Measurements from ENCODE around the gene ST3GAL4.

Gene ST3GAL4

DNA sequence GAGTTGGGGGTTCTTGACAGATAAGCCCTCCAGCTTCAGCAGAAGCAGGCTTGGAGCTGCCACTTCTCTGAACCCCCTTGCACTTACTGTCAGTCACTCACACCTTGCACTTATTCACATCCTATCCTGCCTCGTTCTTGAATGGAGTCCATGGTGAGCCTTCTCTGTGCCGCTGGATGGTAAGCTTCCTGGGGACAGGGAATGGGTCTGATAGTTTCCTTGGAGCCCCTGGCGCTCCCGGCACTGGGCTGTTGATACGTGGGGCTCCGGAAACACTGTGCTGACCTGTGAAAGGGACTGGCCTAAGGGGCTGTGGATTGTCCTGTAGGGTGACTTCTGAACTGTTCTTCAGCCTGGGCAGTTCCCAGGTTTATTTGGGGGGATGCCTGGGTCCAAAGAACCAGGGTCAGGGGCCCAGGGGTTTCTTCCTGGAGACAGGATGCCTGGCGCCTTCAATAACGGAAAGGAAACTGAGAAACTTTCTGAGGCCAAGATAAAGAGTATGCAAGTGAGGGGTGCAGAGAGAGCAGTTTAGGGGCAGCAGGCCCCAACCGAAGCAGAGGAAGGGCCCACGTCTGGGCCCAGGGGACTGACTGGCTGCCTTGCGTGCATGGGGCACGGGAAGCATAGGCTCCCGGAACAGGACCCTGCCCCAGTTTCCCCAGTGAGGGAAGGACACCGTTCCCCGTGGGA is 709 bp upstream of the ST3GAL4 start:
- no peak for TF ChIP-seq ZFX (IDR thresholded peaks at IDR 0.05; ENCODE audit: borderline replicate concordance)
- TF ChIP-seq, protein P1, sequence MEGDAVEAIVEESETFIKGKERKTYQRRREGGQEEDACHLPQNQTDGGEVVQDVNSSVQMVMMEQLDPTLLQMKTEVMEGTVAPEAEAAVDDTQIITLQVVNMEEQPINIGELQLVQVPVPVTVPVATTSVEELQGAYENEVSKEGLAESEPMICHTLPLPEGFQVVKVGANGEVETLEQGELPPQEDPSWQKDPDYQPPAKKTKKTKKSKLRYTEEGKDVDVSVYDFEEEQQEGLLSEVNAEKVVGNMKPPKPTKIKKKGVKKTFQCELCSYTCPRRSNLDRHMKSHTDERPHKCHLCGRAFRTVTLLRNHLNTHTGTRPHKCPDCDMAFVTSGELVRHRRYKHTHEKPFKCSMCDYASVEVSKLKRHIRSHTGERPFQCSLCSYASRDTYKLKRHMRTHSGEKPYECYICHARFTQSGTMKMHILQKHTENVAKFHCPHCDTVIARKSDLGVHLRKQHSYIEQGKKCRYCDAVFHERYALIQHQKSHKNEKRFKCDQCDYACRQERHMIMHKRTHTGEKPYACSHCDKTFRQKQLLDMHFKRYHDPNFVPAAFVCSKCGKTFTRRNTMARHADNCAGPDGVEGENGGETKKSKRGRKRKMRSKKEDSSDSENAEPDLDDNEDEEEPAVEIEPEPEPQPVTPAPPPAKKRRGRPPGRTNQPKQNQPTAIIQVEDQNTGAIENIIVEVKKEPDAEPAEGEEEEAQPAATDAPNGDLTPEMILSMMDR (IDR thresholded peaks at IDR 0.05): no peak
- peak overlapping the region; percentile 35 for H3K27ac ChIP-seq

GRCh38 chr11:126355926-126356897 is 726 bp downstream of the ST3GAL4 start:
- TF ChIP-seq ZFX (IDR thresholded peaks at IDR 0.05; ENCODE audit: borderline replicate concordance): no peak
- TF ChIP-seq, protein P1 (IDR thresholded peaks at IDR 0.05): no peak
- H3K27ac ChIP-seq: no peak overlapping the region

GRCh38 chr11:126357055-126357962 is 1.8 kb downstream of the ST3GAL4 start:
- TF ChIP-seq ZFX (IDR thresholded peaks at IDR 0.05; ENCODE audit: borderline replicate concordance): no peak
- TF ChIP-seq, protein P1 (IDR thresholded peaks at IDR 0.05): no peak
- H3K27ac ChIP-seq: no peak overlapping the region

DNA sequence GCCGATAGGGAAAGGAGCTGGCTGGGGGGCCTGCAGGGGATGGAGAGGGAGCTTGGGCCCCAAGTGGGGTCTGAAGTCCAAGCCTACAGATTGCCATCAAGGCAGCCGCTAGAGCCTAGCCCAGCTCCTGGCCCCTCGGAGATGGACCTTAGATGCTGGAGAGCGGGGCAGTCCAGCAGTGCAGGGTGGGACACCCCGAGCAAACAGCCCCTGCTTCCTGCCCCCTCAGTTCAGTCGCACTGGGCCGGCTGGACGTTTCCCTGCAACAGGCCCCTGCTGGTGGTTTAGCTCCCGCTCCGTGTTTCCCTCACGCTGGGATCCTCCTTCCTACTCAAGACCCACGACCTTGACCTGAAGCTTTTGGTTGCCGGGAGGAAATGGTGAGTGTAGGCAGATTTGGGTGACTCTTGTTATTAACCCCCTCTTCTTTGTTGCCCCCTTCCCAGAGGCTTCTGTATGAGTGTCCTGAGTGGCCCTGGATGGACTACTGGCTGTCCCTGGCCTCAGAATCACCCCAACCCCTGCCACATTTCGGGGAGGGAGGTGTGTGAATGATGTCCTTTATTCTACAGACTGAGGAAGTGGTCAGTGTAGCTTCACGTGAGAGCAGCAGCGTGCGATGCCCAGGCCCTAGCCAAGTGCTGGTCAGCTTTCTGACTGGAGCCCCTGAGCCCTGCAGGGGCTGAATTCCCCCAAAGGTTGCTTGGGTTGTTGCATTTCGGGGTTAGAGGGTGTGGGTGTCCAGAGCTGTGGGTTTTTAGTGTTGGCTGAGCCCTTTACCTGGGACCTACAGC is 2.7 kb downstream of the ST3GAL4 start:
- H3K27ac ChIP-seq: no peak overlapping the region
- TF ChIP-seq, protein P1 (IDR thresholded peaks at IDR 0.05): no peak
- TF ChIP-seq ZFX (IDR thresholded peaks at IDR 0.05; ENCODE audit: borderline replicate concordance): no peak

DNA sequence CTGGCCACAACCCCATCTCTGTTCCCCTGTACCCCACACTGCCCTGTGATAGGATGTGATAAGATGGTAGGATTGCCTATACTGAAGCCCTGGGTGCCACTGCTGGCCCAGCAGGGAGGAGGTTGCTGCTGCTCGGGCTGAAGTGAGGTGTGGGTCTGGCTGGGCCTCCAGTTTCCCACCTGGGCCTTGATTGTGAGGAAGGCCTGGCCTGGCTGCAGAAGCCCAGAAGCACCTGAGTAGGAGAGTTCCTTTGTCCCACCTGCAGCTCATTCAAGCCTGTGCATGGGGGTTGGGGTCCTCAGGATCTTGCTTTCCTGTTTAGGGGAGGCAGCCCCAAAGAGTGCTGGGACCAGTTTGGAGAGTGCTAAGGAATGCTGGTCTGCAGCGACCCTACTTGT is 3.3 kb downstream of the ST3GAL4 start:
- no peak for TF ChIP-seq ZFX (IDR thresholded peaks at IDR 0.05; ENCODE audit: borderline replicate concordance)
- TF ChIP-seq, protein P1 (IDR thresholded peaks at IDR 0.05): no peak
- H3K27ac ChIP-seq: no peak overlapping the region

DNA sequence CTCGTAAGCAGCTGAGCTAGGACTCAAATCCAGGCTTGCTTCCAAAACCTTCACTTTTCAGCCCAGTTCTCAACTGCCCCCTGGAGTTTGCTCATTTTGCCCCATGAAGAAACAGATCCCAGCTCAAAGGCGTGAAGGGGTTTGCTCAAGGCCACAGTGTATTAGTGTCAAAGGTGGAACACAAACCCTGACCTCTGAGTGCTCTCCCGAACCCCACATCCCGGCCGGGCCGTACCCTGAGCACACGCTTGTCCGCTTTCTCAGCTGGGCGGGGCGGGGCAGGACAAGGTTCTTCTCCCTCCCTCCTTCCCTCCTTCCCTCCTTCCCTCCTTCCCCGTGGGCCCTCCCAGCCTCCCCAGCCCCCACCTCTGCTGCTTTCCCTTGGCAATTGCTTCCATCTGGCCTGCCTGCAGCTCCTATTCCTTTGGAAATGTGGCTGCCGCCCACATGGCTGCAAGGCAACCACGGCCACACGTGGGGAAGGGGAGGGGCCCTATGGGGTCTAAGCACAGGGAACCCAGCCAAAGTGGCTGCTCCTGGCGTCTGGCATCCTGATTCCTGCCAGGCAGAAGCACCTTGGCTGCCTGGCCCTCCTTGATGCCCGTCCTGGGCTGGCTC is 4.1 kb downstream of the ST3GAL4 start:
- TF ChIP-seq, protein P1 (IDR thresholded peaks at IDR 0.05): no peak
- TF ChIP-seq ZFX (IDR thresholded peaks at IDR 0.05; ENCODE audit: borderline replicate concordance): no peak
- H3K27ac ChIP-seq: no peak overlapping the region

All from 22Rv1 (cell line).